Activated CD4-positive, CD25-positive, alpha-beta regulatory T cell treated with anti-CD3 and anti-CD28 coated beads, Interleukin-2, amount 50 U/mL, for 24 hours (primary cell): Measurements from ENCODE around the gene MGAT1.
"Not testable (repeated sequence)": the region's sequence is repeated elsewhere in the genome, so short reads cannot be mapped to it uniquely, and the experiment has no call there.

Experiments
- ATAC-seq, 2 donors: fragments of 150-1000 bp; cut with Tn5 transposase; one replicate each; pipeline ENCODE4 v1.10.0; 2021; ENCODE audit warnings: mild to moderate bottlenecking in 1 of 2, moderate library complexity in 1 of 2

Gene MGAT1

GRCh38 chr5:180803181-180804128 lies 849 bp upstream of the MGAT1 start:
- ATAC-seq: peak; percentile 75 to 81

- no peak for ATAC-seq
Measured at GRCh38 chr5:180801596-180802324, 846 bp downstream of the MGAT1 start.

- ATAC-seq: peak; percentile 4 to 31
Measured at GRCh38 chr5:180799902-180800801, 2.5 kb downstream of the MGAT1 start.

DNA sequence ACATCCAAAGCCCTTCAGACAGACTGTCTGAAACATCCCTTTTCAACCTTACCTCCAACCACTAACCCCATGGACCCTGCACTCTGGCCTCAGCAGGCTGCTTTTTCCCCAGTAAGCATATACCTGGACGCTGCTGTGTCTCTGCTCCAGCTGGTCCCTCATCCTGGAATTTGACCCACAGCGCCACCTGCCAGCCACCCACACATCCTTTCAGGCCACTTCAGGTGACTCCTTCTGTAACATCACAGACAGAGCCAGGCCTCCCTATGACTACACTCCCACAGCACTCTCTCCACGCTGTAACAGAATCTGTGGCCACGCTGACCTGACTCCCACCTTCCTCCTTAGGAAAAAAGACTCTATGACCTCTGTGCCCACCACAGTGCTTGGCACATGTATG lies 3.4 kb downstream of the MGAT1 start:
- no peak for ATAC-seq

GRCh38 chr5:180798193-180798592 lies 4.4 kb downstream of the MGAT1 start:
- no peak for ATAC-seq

- no peak for ATAC-seq
Measured at GRCh38 chr5:180797256-180798192, 5.1 kb downstream of the MGAT1 start.

GRCh38 chr5:180795771-180796313 lies 6.8 kb downstream of the MGAT1 start:
- no peak for ATAC-seq

DNA sequence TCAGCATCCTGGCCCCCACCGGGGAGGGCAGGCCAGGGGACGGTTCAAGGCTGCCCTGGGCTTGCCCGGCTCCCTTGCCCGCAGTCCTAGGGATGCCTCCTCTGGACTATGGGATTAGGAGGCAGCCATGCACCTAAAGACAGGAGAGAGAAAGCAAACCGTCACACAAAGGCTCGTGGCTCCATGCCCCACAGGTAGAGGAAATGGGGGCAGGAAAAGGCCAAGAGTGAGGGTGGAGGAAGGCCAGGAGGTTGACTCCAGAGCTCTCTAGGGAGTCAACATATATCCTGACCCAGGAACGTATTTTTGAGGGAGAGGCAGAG lies 9.7 kb downstream of the MGAT1 start:
- no peak for ATAC-seq

DNA sequence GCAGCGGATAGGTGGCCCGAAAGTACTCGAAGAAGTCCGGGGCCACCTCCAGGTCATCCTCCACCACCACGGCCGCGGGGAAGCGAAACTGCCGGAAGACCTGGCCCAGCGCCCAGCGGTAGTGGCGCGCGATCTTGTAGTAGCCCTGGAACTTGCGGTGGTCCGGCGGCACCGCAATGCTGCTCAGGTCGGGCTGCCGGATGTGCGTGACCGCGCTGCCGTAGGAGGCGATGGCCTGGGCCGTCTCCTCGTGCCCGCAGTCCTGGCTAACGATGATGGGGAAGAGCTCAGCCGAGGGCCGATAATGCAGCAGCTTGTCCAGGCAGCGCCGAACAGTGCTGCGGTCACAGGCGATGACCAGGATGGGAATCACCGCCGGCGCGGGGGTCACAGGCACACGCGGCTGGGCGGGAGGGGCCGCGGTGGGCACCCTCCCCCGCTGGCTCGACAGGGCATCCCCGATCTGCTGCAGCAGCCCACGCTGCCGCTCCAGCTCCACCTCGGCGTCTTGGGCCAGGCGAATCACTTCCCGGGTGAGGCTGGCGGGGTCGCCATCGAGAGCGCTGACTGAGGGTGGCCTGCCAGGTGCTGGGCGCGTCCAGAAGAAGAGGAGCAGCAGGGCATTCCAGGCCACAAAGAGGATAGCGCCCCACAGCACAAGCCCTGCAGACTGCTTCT lies 10.2 kb downstream of the MGAT1 start:
- no peak for ATAC-seq

- no peak for ATAC-seq
Measured at GRCh38 chr5:180791611-180792213, 10.9 kb downstream of the MGAT1 start.

- ATAC-seq: no peak
Measured at GRCh38 chr5:180790524-180790923, 12.1 kb downstream of the MGAT1 start.

GRCh38 chr5:180790020-180790419 lies 12.6 kb downstream of the MGAT1 start:
- peak in 1 of 2 donors; percentile 38 for ATAC-seq

DNA sequence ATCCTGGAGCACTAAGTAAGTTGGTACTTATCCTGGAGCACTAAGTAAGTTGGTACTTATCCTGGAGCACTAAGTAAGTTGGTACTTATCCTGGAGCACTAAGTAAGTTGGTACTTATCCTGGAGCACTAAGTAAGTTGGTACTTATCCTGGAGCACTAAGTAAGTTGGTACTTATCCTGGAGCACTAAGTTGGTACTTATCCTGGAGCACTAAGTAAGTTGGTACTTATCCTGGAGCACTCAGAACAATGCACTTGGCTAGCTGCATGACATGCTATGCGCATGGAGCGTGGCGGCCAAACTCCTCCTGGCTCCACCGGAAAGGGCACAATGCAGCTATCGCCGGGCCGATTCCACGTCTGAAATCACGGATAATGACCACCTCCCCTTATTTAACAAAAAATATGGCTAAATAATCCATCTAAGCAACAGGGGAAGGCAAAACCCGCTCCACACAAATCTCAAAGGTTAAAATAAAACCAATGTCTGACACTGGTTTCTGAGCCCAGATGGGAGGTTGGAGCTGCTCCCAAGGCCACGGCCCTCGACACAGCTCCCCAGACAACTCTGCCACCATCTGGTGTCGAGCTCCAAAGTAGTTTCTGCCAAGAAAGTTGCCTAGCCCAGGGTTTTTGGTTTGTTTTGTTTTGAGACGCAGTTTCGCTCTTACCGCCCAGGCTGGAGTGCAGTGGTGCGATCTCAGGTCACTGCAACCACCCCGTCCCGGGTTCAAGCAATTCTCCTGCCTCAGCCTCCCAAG lies 13.8 kb downstream of the MGAT1 start:
- not testable (repeated sequence) for ATAC-seq

GRCh38 chr5:180787711-180788431 lies 14.7 kb downstream of the MGAT1 start:
- ATAC-seq: no peak

DNA sequence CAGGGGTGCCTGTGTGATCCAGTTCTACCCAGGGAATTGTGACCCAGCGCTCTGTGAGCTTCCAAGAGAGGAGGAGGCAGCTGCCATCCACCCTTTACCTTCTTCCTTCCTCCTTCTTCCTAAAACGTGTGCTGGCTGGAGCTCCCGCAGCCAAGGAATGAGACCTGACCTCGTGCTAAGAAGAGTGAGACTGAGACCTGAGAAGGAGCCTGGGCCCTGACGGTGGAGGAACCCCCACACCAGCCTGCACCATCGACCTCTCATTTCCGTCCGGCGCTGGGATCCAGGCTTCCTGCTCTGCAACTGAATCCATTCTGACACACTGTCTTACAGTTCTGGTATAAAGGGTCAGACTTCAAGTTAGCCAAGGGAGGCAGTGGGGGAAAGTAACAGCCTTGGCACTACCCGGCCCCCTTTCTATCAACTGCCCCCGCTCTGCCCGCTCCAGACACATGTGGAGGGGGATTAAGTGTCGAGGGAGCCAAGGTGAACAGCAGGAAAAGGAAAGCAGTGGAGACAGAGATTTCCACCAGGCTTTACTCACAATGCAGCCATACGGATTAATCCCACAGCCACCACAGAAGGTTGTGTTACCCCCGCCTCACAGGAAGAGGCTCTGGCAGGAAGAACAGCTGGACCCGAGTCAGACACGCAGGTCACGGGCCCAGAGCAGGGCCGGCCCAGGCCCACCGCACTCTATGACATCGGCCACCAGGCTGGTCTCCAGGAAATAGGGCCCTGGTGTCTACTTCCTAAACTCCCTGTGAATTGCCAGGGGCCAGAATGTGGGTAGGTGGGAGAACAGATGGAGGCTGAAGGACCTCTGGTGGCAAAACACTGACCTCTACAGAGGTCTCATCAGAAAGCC lies 15.8 kb downstream of the MGAT1 start:
- no peak for ATAC-seq

DNA sequence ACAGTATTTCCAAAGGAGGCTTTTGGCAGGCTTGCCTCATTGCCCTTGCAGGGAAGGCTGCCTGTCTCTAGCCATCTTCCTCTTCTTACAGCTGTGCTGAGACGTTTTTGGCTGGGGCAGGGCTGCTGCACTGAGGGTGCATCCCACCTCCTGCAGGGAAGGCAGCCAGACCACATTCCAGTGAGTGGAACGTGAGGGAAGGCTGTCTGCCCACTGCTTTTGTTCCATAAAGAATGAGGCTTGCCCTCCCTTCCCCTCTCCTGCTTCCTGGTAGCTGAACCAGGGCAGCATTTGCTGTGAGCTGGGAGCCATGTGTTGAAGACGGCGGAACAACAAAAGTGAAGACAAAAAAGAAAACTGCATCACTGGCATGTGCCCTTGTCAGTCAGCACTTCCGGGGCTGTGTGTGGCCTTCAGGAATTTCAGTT lies 16.8 kb downstream of the MGAT1 start:
- ATAC-seq: no peak

DNA sequence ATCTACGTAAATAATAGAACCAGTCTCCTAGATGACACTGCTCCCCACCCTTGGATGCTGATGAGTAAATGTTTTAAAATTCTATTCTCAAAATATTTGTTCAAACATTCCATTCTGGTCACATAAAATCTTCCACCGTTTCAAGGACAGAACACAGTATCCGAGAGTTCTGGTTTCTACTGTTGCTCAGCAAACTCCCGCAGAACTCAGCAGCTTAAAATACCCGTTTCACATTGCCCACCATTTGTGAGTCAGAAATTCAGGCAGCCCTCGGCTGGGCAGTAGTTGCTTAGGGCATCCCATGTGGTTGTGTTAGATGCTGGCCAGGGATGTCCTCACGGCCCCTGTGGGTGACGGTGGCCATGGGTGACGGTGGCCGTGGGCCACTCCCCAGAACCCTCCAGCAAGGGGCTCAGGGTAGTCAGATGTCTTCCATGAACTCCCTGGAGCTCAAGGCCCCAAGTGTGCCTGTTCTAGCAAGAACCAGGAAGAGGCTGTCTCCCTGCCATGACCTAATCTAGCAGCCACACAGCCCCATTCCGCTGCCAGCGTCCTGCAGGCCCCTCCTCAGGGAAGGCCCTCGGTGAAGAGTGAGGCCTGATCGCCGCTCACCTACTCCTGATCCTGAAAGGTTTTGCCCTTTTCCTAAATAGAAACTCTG lies 17.4 kb downstream of the MGAT1 start:
- no peak for ATAC-seq
